Mucosa of descending colon (tissue), 3 donors: ENCODE measurements around the gene RSPH6A. TPM values are rescaled to one million over a fixed set of nuclear protein-coding genes. Genes with fewer than 3 reads are reported as not detected.

ENCODE experiments used
- ATAC-seq: fragments of 200-7000 bp; cut with Tn5 transposase; one replicate; pipeline ENCODE4 v1.9.1; 2020; ENCODE audit warnings: mild to moderate bottlenecking, moderate library complexity
- DNase-seq, 3 donors: peaks; one replicate each; pipeline ENCODE4 v3.0.0-alpha.2; 2020
- H3K36me3 ChIP-seq: fragments of 200-600 bp; one replicate; pipeline ENCODE4 v1.8.0; 2021; ENCODE audit warnings: low read depth, mild to moderate bottlenecking
- H3K4me1 ChIP-seq: fragments of 200-600 bp; one replicate; pipeline ENCODE4 v1.8.0; 2021; ENCODE audit warnings: low read depth, mild to moderate bottlenecking
- H3K4me3 ChIP-seq: fragments of 200-600 bp; one replicate; pipeline ENCODE4 v1.8.0; 2021; ENCODE audit warnings: mild to moderate bottlenecking
- H3K9me3 ChIP-seq: fragments of 200-600 bp; one replicate; pipeline ENCODE4 v1.8.0; 2021; ENCODE audit warnings: mild to moderate bottlenecking
- CTCF ChIP-seq: fragments of 200-600 bp; IDR thresholded peaks from one replicate; pipeline ENCODE4 v1.8.0; 2022; ENCODE audit warnings: antibody characterized with exemption, mild to moderate bottlenecking
- intact Hi-C, 2 donors: fragments of 100-400 bp; cut with DNase I in 1 of 2; cut with micrococcal nuclease in 1 of 2; formaldehyde crosslinking; loops; one replicate each; pipeline versions ENCODE4 v1.11.0 to v1.11.1; 2022; cut with DNase I, micrococcal nuclease
- total RNA-seq, 3 donors: library from RNA; stranded (reverse); fragmentation: NEBNext Ultra II Directional in 2 of 3; extraction: Animal tissue kit (Norgen Biotek cat#: 25700) in 2 of 3; gene quantifications; one replicate each; pipeline versions ENCODE4 v1.2.1 to v1.2.4, GENCODE V29; 2021 to 2023
- donor health status: DM: no; HTN: no; CAD: no; lungs with moderate emphysema.
- donor health status: DM: no; HTN: no; CAD: no.
- donor health status: DM: no; HTN: yes; CAD: no.

RSPH6A gene
- total RNA-seq, 3 donors from 2014 or later = 0.16 to 0.24 (median 0.20) TPM

GRCh38 chr19:45824041-45824471, 8.9 kb upstream of the RSPH6A start:
- intact Hi-C loops = no loop called here
- DNase-seq (peak in 2 of 3 donors; percentile 45 to 63), ATAC-seq (peak; percentile 53)
- H3K36me3 ChIP-seq = no peaks in the 10 kb centered on the region
- no peaks in the 10 kb centered on the region for H3K9me3 ChIP-seq
- no peaks in the 10 kb centered on the region for H3K4me1 ChIP-seq
- no peak for TF ChIP-seq CTCF
- H3K4me3 ChIP-seq = no peak overlapping the region

GRCh38 chr19:45823182-45823581, 8.1 kb upstream of the RSPH6A start:
- H3K36me3 ChIP-seq = no peaks in the 10 kb centered on the region
- H3K9me3 ChIP-seq = no peaks in the 10 kb centered on the region
- no peaks in the 10 kb centered on the region for H3K4me1 ChIP-seq
- intact Hi-C loops = no loop called here
- H3K4me3 ChIP-seq = no peak overlapping the region
- TF ChIP-seq CTCF = no peak
- DNase-seq (no peak), ATAC-seq (no peak)

- TF ChIP-seq CTCF = no peak
- H3K4me3 ChIP-seq = no peak overlapping the region
- no peaks in the 10 kb centered on the region for H3K4me1 ChIP-seq
- intact Hi-C loops = no loop called here
- H3K9me3 ChIP-seq = no peaks in the 10 kb centered on the region
- no peak for ATAC-seq
- no peak for DNase-seq
- H3K36me3 ChIP-seq = no peaks in the 10 kb centered on the region
Observed at GRCh38 chr19:45822716-45823115, 7.6 kb upstream of the RSPH6A start.

- Histone ChIP-seq H3K9me3 (no peaks in the 10 kb centered on the region), H3K4me1 (peaks cover 3% of the 10 kb centered on the region), H3K4me3 (no peak overlapping the region), H3K36me3 (no peaks in the 10 kb centered on the region)
- DNase-seq = no peak
- ATAC-seq = no peak
- no peak for TF ChIP-seq CTCF
- intact Hi-C loops = no loop called here
Observed at GRCh38 chr19:45821570-45821969, 6.5 kb upstream of the RSPH6A start.

GRCh38 chr19:45821103-45821521, 6.0 kb upstream of the RSPH6A start:
- no peaks in the 10 kb centered on the region for H3K36me3 ChIP-seq
- no peak for ATAC-seq

More at GRCh38 chr19:45821103-45821521, 6.0 kb upstream of the RSPH6A start:
- no peaks in the 10 kb centered on the region for H3K9me3 ChIP-seq
- intact Hi-C loops = no loop called here
- no peak for DNase-seq
- peaks cover 3% of the 10 kb centered on the region for H3K4me1 ChIP-seq
- TF ChIP-seq CTCF = no peak
- no peak overlapping the region for H3K4me3 ChIP-seq
